Endometrial microvascular endothelial cells (primary cell): ENCODE results near the gene ERGIC1. TPM values are rescaled to one million over a fixed set of nuclear protein-coding genes. Genes with fewer than 3 reads are reported as not detected.

Source experiments
- in situ Hi-C: cut with HindIII; loops from 2 replicates; pipeline ENCODE4 v1.10.0; 2017; ENCODE audit warnings: low sequenced_read_pairs, low pct_unique_long_range_greater_than_20kb; ENCODE audit errors: inconsistent ontology term
- total RNA-seq: library from RNA; depleted of rRNA; stranded (reverse); fragments of >200 nt; gene quantifications from one replicate; pipeline ENCODE4 v1.2.3, GENCODE V29; 2015; ENCODE audit errors: inconsistent ontology term

ERGIC1 gene
- total RNA-seq, 1 donor from 2014 or later = 129 TPM

DNA sequence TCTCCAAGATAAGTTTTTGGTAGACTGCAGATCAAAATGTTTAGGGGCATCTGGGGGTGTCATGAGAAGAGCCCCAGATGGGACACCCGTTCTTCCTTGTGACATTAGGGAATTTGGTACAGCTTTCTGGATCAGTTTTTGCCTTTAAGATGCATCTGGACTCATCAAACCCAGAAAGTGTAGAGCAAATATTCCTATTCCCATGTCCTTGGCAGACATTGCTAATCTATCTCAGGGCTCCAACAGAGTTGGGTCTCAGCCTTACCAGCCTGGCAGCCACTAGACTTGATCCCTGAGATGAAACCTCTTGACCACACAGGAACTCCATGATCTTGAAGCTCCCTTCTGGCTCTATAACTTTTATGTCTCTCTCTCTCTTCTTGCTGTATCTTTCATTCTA, 35.6 kb downstream of the ERGIC1 start:
- in situ Hi-C loops = no loop called here

- in situ Hi-C loops = no loop called here
Measured at GRCh38 chr5:172870291-172870714, 36.3 kb downstream of the ERGIC1 start.

GRCh38 chr5:172870715-172871461, 36.8 kb downstream of the ERGIC1 start:
- in situ Hi-C loops = no loop called here

DNA sequence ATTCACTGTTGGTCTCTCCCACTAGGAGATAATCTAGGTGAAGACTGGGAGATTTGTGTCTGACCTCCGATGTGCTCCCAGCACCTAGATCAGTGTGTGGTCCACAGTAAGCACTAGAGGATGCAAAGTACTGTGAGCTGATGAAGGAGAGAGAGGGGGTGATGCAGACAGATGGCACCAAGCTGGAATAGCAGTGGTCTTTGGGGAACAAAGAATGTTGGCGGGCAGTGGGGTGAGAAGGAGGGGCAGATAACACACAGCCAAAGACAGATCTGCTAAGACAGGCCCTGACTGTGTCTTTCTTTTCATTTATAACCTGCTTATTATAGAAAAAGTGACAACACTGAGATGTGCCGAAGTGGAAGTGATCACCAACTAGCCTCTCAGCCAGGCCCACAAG, 37.5 kb downstream of the ERGIC1 start:
- in situ Hi-C loops = no loop called here

GRCh38 chr5:172871982-172872381, 37.9 kb downstream of the ERGIC1 start:
- in situ Hi-C loops = no loop called here

- in situ Hi-C loops = no loop called here
Measured at GRCh38 chr5:172872997-172873491, 39.0 kb downstream of the ERGIC1 start.

DNA sequence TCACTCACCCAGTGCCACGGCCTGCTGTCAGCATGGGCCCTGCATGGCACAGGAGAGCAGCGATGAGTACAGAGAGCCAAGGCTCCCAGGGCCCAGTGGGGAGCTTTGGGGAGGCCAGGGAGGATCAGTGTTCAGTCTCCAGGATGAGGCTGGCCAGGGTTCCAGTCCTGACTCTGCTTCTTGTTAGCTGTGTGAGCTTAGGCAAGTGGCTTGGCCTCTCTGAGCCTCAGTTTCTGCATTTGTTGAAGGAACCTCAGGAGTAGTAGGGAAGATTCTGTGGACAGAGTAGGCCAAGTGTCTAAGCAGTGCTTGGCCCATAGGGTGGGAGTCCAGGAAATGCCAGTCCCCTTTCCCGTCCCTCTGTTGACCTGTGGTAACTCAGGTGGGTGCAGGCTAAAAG, 39.5 kb downstream of the ERGIC1 start:
- in situ Hi-C loops = no loop called here

DNA sequence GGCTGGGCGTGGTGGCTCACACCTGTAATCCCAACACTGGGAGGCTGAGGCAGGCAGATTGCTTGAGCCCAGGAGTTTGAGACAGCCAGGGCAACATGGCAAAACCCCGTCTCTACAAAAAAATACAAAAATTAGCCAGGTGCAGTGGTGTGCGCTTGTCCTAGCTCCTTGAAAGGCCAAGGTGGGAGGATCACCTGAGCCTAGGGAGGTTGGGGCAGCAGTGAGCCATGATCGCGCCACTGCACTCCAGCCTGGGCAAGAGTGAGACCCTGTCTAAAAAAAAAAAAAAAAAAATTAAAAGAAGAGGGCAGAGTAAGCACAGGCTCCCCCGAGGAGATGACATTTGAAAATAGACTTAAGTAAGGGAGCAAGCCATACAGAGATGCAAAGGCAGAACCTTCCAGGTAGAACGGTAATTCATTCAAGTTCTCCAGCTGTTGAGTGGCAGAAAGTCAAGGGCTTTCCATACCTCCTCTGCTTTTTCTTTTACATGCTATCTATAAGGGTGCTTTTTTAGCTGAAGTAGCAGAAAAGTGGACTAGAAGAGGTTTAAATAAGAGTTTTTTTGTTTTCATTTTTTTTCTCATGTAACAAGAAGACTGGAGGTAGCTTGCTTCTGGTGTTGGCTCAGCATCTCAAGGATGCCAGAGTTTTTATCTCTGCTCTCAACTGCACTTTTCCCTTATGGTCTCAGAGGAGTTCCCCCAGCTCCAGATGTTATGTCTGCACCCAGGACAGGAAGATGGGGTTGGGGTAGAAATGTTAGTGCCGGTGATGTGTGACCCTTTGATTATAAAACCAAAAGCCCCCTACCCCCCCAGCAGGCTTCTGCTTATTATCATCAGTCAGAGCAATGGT, 40.8 kb downstream of the ERGIC1 start:
- in situ Hi-C loops = no loop called here

- in situ Hi-C loops = no loop called here
Measured at GRCh38 chr5:172875505-172876279, 41.6 kb downstream of the ERGIC1 start.

DNA sequence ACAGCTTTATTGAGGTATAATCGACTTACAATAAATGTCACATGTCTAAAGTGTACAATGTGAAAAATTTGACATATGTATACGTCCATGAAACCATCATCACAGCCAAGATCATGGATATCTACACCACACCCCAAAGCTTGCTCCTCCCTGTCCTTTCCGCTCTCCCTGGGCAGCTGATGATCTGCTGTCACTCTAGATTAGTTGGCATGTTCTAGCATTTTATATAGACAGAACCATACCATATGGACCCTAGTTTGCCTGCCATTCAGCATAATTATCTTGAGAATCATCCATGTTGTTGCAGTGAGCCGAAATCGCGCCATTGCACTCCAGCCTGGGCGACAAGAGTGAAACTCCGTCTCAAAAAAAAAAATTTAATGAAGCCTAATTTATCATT, 42.5 kb downstream of the ERGIC1 start:
- in situ Hi-C loops = no loop called here

DNA sequence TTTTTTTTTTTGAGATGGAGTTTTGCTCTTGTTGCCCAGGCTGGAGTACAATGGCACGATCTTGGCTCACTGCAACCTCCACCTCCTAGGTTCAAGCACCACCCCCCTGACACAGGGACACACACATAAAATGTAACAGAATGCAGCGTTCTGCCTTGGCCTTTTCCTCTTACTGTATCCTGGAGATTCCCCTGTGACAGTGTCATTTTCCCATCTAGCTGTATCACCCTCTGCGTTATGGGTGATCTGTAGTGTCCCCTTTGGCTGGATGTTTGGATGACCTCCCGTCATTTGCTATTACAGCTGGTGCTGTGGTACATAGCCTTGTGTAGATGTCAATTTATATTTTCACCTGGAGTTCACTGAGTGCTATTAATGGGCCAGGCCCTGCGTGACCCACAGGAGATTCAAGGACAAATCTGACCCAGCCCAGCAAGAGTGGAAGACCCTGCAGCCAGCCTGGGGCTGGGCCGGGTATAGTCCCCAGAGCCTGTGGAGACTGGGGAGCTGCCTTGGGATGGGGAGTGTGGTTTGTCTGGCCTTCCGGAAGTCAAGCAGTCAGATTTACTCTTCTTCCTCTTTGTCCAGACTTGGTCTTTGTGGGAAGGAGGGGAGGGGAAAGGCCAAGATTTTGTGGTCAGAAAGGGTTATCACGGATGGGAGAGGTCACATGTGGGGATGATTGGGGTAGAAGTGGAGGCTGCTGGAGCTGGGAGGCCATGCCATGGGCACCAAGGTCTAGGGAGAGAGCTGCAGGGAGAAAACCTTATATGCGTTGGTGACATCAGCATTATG, 43.6 kb downstream of the ERGIC1 start:
- in situ Hi-C loops = no loop called here

GRCh38 chr5:172878585-172878932, 44.5 kb downstream of the ERGIC1 start:
- in situ Hi-C loops = no loop called here

GRCh38 chr5:172878933-172879752, 45.1 kb downstream of the ERGIC1 start:
- in situ Hi-C loops = no loop called here

DNA sequence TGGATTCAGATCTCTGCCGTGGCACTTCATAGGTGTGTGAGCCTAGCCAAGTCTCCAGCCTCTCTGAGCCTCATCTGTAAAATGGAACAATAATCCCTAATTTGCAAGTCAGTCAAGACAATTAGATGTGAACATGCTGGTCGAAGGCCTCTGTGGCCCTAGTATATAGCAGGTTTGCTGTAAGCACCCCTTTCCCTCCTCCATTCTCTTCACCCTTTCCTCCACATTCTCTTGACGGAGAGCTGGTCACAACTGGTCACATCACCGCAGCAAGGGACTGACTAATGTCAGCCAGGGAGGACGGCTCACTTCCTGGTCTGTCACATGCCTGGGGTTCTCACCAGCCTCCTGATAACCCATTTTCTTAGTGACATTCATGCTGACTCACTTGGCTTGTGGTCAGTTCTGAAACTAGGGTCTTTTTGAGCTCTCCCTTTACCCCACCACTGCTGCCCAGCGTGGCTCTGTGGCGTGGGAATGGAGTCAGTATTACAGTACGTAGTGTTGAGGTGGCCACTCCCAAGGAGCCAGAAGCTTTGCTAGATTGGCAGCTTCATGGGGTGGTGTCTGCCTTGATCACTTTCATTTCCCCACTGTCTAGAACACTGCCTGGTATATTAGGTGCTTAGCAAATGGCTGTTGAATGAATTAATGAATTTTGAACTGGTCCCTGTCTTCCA, 47.8 kb downstream of the ERGIC1 start:
- in situ Hi-C loops = no loop called here

DNA sequence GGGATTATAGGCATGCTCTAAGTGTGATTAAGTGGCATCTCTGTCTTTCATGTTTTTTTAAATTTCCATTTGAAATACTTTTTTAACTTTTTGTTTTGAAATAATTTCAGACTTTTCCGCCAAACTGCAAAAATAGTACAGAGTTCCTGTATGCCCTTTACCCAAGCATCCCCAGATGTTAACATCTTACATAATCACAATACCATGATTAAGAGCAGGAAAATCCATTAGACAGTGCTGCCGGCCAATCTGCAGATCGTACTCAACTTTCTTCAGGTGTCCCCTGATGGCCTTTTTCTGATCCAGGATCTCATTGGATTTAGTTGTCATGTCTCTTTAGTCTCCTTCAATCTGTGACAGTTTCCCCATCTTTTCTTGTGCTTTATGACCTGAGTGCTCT, 49.0 kb downstream of the ERGIC1 start:
- in situ Hi-C loops = no loop called here

- in situ Hi-C loops = no loop called here
Measured at GRCh38 chr5:172885597-172886340, 51.7 kb downstream of the ERGIC1 start.

GRCh38 chr5:172886476-172886875, 52.4 kb downstream of the ERGIC1 start:
- in situ Hi-C loops = no loop called here
